HG03103 (cell line): ENCODE data around the gene SLC6A2.
A peak's percentile ranks its signal among the peaks of the same experiment; 100 is the strongest.
"Not testable (repeated sequence)": the region's sequence is repeated elsewhere in the genome, so short reads cannot be mapped to it uniquely, and the experiment has no call there.

ENCODE experiments used
- ATAC-seq: cut with Tn5 transposase; IDR thresholded peaks from one replicate; pipeline ENCODE4 v1.9.1; 2021; ENCODE audit warnings: low read depth; ENCODE audit not compliant: unreplicated experiment

Gene SLC6A2

GRCh38 chr16:55703003-55704001 lies 47.5 kb downstream of the SLC6A2 start:
- ATAC-seq: no peak

- no peak for ATAC-seq
Observed at GRCh38 chr16:55706739-55707384, 51.1 kb downstream of the SLC6A2 start.

- no peak for ATAC-seq
Observed at GRCh38 chr16:55709801-55710200, 54.0 kb downstream of the SLC6A2 start.

GRCh38 chr16:55710466-55710865 lies 54.7 kb downstream of the SLC6A2 start:
- no peak for ATAC-seq

GRCh38 chr16:55711959-55712876 lies 56.4 kb downstream of the SLC6A2 start:
- ATAC-seq: peak; percentile 80

- no peak for ATAC-seq
Observed at GRCh38 chr16:55713103-55713502, 57.3 kb downstream of the SLC6A2 start.

- ATAC-seq: no peak
Observed at GRCh38 chr16:55717326-55717725, 61.5 kb downstream of the SLC6A2 start.

GRCh38 chr16:55725055-55725777 lies 69.4 kb downstream of the SLC6A2 start:
- no peak for ATAC-seq

- ATAC-seq: no peak
Observed at GRCh38 chr16:55728797-55729196, 73.0 kb downstream of the SLC6A2 start.

GRCh38 chr16:55730115-55730514 lies 74.3 kb downstream of the SLC6A2 start:
- ATAC-seq: no peak

GRCh38 chr16:55732496-55732895 lies 76.7 kb downstream of the SLC6A2 start:
- no peak for ATAC-seq

GRCh38 chr16:55734665-55735064 lies 78.9 kb downstream of the SLC6A2 start:
- no peak for ATAC-seq

GRCh38 chr16:55735120-55735781 lies 79.5 kb downstream of the SLC6A2 start:
- no peak for ATAC-seq

GRCh38 chr16:55736671-55737070 lies 80.9 kb downstream of the SLC6A2 start:
- no peak for ATAC-seq

- no peak for ATAC-seq
Observed at GRCh38 chr16:55737318-55737717, 81.5 kb downstream of the SLC6A2 start.

GRCh38 chr16:55737966-55738365 lies 82.2 kb downstream of the SLC6A2 start:
- ATAC-seq: no peak

GRCh38 chr16:55746081-55746480 lies 90.3 kb downstream of the SLC6A2 start:
- ATAC-seq: no peak

GRCh38 chr16:55747785-55748184 lies 92.0 kb downstream of the SLC6A2 start:
- ATAC-seq: no peak

GRCh38 chr16:55752465-55753144 lies 96.8 kb downstream of the SLC6A2 start:
- ATAC-seq: not testable (repeated sequence)
